SU-DHL-6 (cell line): Measurements from ENCODE around the gene IL12RB2.

Experiments
- H2AFZ ChIP-seq: fragments of 200-600 bp; sonication (generic); 2 replicates; pipeline ENCODE4 v1.6.1; 2014; ENCODE audit warnings: low read depth, mild to moderate bottlenecking, moderate library complexity, mixed read lengths, antibody characterized with exemption, low read length; ENCODE audit not compliant: severe bottlenecking
- H3F3A ChIP-seq: fragments of 200-600 bp; shearing (Covaris generic); 2 replicates; pipeline ENCODE4 v1.6.0; 2016; ENCODE audit warnings: antibody characterized with exemption, mild to moderate bottlenecking; ENCODE audit not compliant: insufficient read depth
- H3K27ac ChIP-seq: fragments of 200-600 bp; sonication (generic); 2 replicates; pipeline ENCODE4 v1.5.1; 2016; ENCODE audit warnings: low read depth, mild to moderate bottlenecking, low read length, moderate library complexity, mixed read lengths
- H3K27me3 ChIP-seq: fragments of 200-600 bp; sonication (generic), shearing (Covaris generic); 2 replicates; pipeline ENCODE4 v1.6.0; 2014; ENCODE audit warnings: mild to moderate bottlenecking, low read length
- H3K36me3 ChIP-seq: fragments of 200-600 bp; sonication (generic); 2 replicates; pipeline ENCODE4 v1.6.1; 2014; ENCODE audit warnings: mild to moderate bottlenecking, low read length, mixed read lengths
- H3K4me2 ChIP-seq: fragments of 300-600, 200-600 bp; shearing (Covaris generic), sonication (generic); 2 replicates; pipeline ENCODE4 v1.6.0; 2014; ENCODE audit warnings: low read length, low read depth, mild to moderate bottlenecking; ENCODE audit not compliant: poor library complexity, severe bottlenecking
- H3K4me3 ChIP-seq: fragments of 200-600 bp; sonication (generic); 2 replicates; pipeline ENCODE4 v1.5.1; 2014; ENCODE audit warnings: antibody characterized with exemption, low read length, mild to moderate bottlenecking, mixed read lengths; ENCODE audit not compliant: insufficient read depth, poor library complexity, severe bottlenecking
- H3K79me2 ChIP-seq: fragments of 200-600 bp; sonication (generic); 2 replicates; pipeline ENCODE4 v1.6.1; 2014; ENCODE audit warnings: mild to moderate bottlenecking, low read length, moderate library complexity; ENCODE audit not compliant: insufficient read depth
- H3K9ac ChIP-seq: fragments of 200-600 bp; sonication (generic); 2 replicates; pipeline ENCODE4 v1.7.0; 2014; ENCODE audit warnings: mild to moderate bottlenecking, low read length
- H3K9me2 ChIP-seq: fragments of 200-600 bp; sonication (generic); replicated peaks from 2 replicates; pipeline ENCODE4 v1.6.1; 2014; ENCODE audit warnings: low read length; ENCODE audit not compliant: insufficient read depth
- H3K9me3 ChIP-seq: fragments of 200-600 bp; sonication (generic); 2 replicates; pipeline ENCODE4 v1.6.1; 2014; ENCODE audit warnings: low read length, mixed read lengths; ENCODE audit not compliant: insufficient read depth
- H4K20me1 ChIP-seq: fragments of 200-600 bp; sonication (generic); 2 replicates; pipeline ENCODE4 v1.6.1; 2014; ENCODE audit warnings: low read depth, mild to moderate bottlenecking, antibody characterized with exemption, low read length, moderate library complexity, mixed read lengths
- EZH2phosphoT487 ChIP-seq: fragments of 200-600 bp; sonication (generic), shearing (Covaris generic); conservative IDR thresholded peaks from 2 replicates; pipeline ENCODE4 v1.6.1; 2018; ENCODE audit warnings: mild to moderate bottlenecking, antibody characterized with exemption, low read length, moderate library complexity, mixed read lengths
- TF ChIP-seq, protein P1 (sequence below): fragments of 200-600 bp; sonication (generic); IDR thresholded peaks from one replicate; pipeline ENCODE4 v1.5.1; 2017; ENCODE audit warnings: antibody characterized with exemption, mild to moderate bottlenecking, low read length, moderate library complexity; ENCODE audit not compliant: insufficient read depth, poor library complexity, severe bottlenecking

Gene IL12RB2

DNA sequence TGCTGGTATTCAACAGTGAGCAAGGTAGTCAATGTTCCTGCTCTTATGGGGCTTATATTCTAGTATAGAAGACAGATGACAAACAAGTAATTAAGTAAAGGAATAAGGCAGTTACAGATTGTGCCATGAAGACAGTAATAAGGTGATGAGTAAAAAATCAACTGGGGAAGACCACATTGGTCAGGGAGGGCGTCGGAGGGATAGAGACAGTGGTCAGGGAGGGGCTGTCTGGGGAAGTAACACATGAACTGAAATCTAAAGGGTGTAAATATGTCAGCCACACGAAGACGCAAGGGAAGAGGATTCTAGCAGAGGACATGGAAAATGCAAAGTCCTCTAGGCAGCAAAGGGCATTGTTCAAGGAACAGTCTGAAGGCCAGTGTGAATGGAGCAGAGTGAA, 10.1 kb downstream of the IL12RB2 start:
- TF ChIP-seq EZH2phosphoT487 = no peak
- TF ChIP-seq, protein P1, sequence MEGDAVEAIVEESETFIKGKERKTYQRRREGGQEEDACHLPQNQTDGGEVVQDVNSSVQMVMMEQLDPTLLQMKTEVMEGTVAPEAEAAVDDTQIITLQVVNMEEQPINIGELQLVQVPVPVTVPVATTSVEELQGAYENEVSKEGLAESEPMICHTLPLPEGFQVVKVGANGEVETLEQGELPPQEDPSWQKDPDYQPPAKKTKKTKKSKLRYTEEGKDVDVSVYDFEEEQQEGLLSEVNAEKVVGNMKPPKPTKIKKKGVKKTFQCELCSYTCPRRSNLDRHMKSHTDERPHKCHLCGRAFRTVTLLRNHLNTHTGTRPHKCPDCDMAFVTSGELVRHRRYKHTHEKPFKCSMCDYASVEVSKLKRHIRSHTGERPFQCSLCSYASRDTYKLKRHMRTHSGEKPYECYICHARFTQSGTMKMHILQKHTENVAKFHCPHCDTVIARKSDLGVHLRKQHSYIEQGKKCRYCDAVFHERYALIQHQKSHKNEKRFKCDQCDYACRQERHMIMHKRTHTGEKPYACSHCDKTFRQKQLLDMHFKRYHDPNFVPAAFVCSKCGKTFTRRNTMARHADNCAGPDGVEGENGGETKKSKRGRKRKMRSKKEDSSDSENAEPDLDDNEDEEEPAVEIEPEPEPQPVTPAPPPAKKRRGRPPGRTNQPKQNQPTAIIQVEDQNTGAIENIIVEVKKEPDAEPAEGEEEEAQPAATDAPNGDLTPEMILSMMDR = no peak
- no peak overlapping the region for H3K9ac ChIP-seq
- H3K36me3 ChIP-seq = no peaks in the 10 kb centered on the region
- H3K9me3 ChIP-seq = no peaks in the 10 kb centered on the region
- no peaks in the 10 kb centered on the region for H4K20me1 ChIP-seq
- no peaks in the 10 kb centered on the region for H3F3A ChIP-seq
- no peak overlapping the region for H2AFZ ChIP-seq
- no peak overlapping the region for H3K4me3 ChIP-seq
- H3K4me2 ChIP-seq = no peak overlapping the region
- H3K27me3 ChIP-seq = no peaks in the 10 kb centered on the region
- H3K27ac ChIP-seq = no peak overlapping the region
- no peaks in the 10 kb centered on the region for H3K9me2 ChIP-seq
- H3K79me2 ChIP-seq = no peaks in the 10 kb centered on the region

DNA sequence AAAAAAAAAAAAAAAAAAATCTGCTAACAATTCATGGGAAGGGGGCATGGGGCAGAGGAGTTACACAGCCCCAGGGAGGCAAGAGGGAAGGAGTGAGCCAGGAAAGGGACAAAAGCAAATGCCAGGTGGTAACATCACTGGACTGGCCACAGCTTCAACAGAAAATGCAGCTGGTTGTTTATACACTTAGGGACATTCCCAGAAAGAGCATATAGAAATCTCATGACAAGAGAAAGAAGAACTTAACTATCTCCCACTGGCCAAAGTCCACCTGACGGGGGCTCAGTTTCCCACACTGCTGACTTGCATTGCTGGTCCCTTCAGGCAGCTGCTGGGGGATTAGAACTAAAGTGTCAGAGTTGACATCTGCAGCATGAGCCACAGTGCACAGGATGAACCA, 14.8 kb downstream of the IL12RB2 start:
- Histone ChIP-seq H3K27ac (no peak overlapping the region), H3K9me2 (no peaks in the 10 kb centered on the region), H3K9me3 (no peaks in the 10 kb centered on the region), H3K27me3 (no peaks in the 10 kb centered on the region), H3K36me3 (no peaks in the 10 kb centered on the region), H4K20me1 (no peaks in the 10 kb centered on the region), H3K79me2 (no peaks in the 10 kb centered on the region), H3K9ac (no peak overlapping the region), H3K4me2 (no peak overlapping the region), H3F3A (no peaks in the 10 kb centered on the region), H2AFZ (no peak overlapping the region), H3K4me3 (no peak overlapping the region)
- TF ChIP-seq, protein P1 = no peak
- TF ChIP-seq EZH2phosphoT487 = no peak

DNA sequence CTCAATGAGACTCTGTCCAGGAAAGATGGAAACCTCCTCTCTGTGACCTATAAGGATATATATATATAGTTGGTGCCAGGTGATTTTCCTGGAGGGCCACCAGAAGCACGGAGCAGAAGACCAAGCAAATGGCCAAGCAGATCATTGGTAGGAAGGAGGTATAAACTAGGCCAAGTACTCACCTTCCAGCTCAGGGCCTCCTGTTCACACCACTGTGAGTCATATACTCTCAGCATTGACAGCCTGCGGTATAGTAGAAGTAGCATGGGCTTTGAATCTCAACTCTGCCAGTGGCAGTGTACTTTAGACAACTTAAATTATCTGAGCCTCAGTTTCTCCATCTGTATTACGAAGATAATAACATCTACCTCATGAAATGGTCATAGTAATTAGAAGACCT, 15.4 kb downstream of the IL12RB2 start:
- H3K36me3 ChIP-seq = no peaks in the 10 kb centered on the region
- H3K4me2 ChIP-seq = no peak overlapping the region

More for the DNA sequence above, 15.4 kb downstream of the IL12RB2 start:
- no peak overlapping the region for H2AFZ ChIP-seq
- H3K27ac ChIP-seq = no peak overlapping the region
- no peaks in the 10 kb centered on the region for H3K9me2 ChIP-seq
- no peaks in the 10 kb centered on the region for H3K27me3 ChIP-seq
- no peak overlapping the region for H3K4me3 ChIP-seq
- H3K9me3 ChIP-seq = no peaks in the 10 kb centered on the region
- TF ChIP-seq EZH2phosphoT487 = no peak
- TF ChIP-seq, protein P1 = no peak
- no peaks in the 10 kb centered on the region for H3K79me2 ChIP-seq
- no peaks in the 10 kb centered on the region for H4K20me1 ChIP-seq
- H3K9ac ChIP-seq = no peak overlapping the region
- H3F3A ChIP-seq = no peaks in the 10 kb centered on the region
